Measurements from ENCODE around the gene STX17. TPM values are rescaled to one million over a fixed set of nuclear protein-coding genes. Genes with fewer than 3 reads are reported as not detected.

Gene STX17
- total RNA-seq, 1 donor: 21.2 TPM

- TF ChIP-seq, protein P1, sequence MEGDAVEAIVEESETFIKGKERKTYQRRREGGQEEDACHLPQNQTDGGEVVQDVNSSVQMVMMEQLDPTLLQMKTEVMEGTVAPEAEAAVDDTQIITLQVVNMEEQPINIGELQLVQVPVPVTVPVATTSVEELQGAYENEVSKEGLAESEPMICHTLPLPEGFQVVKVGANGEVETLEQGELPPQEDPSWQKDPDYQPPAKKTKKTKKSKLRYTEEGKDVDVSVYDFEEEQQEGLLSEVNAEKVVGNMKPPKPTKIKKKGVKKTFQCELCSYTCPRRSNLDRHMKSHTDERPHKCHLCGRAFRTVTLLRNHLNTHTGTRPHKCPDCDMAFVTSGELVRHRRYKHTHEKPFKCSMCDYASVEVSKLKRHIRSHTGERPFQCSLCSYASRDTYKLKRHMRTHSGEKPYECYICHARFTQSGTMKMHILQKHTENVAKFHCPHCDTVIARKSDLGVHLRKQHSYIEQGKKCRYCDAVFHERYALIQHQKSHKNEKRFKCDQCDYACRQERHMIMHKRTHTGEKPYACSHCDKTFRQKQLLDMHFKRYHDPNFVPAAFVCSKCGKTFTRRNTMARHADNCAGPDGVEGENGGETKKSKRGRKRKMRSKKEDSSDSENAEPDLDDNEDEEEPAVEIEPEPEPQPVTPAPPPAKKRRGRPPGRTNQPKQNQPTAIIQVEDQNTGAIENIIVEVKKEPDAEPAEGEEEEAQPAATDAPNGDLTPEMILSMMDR (IDR thresholded peaks at IDR 0.05; ENCODE audit: insufficient read depth, low read length): no peak
- H3K4me3 ChIP-seq (ENCODE audit: low read depth, low read length): no peak overlapping the region
- DNase-seq (ENCODE audit: low read depth): no peak
These were observed 15.6 kb downstream of the STX17 start for GRCh38 chr9:99921875-99922710.

- TF ChIP-seq, protein P1 (IDR thresholded peaks at IDR 0.05; ENCODE audit: insufficient read depth, low read length): no peak
- H3K4me3 ChIP-seq (ENCODE audit: low read depth, low read length): no peak overlapping the region
- DNase-seq (ENCODE audit: low read depth): no peak
These were observed 16.2 kb downstream of the STX17 start for GRCh38 chr9:99922711-99923030.

DNA sequence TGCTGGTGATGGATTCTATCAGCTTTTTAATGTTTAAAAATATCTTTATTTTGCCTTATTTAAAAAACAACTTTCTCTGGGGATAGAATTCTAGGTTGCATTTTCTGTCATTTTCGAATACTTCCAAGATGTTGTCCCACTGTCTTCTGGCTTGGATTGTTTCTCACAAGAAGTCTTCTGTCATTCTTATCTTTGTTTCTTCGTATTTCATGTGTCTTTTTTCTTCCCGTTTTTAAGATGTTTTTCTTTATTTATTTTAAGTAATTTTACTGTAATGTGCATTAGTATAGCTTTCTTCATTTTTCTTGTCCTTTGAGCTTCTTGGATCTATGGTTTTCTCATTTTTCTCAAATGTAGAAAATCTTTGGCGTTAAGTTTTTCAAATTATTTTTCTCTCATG lies 19.1 kb downstream of the STX17 start:
- H3K4me3 ChIP-seq (ENCODE audit: low read depth, low read length): no peak overlapping the region
- TF ChIP-seq, protein P1 (IDR thresholded peaks at IDR 0.05; ENCODE audit: insufficient read depth, low read length): no peak
- no peak for DNase-seq (ENCODE audit: low read depth)

DNA sequence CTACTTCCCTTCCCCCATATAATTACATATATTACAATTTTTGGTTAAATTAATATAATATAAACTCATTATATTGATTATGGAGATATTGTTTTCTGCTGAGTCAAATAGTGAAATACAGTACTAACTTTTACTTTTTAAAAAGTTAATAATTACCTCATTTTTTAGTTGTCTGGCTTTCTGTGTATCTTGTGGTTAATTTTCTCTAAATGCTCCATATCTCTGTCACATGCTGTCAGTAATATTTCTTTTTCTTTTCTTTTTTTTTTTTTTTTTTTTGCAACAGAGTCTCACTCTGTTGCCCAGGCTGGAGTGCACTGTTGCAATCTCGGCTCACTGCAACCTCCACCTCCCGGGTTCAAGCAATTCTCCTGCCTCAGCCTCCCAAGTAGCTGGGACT lies 23.2 kb downstream of the STX17 start:
- DNase-seq (ENCODE audit: low read depth): no peak
- no peak overlapping the region for H3K4me3 ChIP-seq (ENCODE audit: low read depth, low read length)
- TF ChIP-seq, protein P1 (IDR thresholded peaks at IDR 0.05; ENCODE audit: insufficient read depth, low read length): no peak

GRCh38 chr9:99931155-99931840 lies 24.8 kb downstream of the STX17 start:
- H3K4me3 ChIP-seq (ENCODE audit: low read depth, low read length): no peak overlapping the region
- DNase-seq (ENCODE audit: low read depth): peak; percentile 4
- TF ChIP-seq, protein P1 (IDR thresholded peaks at IDR 0.05; ENCODE audit: insufficient read depth, low read length): no peak

DNA sequence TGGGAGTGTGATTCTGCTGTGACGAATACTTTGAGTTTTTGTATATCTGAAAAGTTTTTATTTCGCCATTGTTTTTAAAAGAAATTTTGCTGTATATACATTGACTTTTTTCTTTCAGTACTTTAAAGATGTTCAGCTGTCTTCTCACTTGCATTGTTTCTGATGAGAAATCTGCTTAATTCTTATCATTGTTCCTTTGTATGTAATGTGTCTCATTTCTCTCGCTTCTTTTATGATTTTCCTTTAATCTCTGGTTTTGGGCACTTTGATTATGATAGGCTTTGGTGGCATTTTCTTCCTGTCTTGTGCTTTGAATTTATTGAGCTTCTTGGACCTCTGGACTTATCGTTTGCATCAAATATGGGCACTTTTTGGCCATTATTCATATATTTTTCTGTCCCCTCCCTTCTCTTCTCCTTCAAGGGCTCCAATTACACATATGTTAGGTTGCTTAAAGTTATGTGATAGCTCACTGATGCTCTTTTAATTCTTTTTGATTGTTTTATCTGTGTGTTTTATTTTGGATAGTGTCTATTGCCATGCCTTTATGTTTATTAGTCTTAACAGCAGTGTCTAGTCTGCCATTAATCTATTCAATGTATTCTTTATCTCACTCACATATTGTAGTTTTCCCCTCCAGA lies 30.6 kb downstream of the STX17 start:
- DNase-seq (ENCODE audit: low read depth): no peak
- H3K4me3 ChIP-seq (ENCODE audit: low read depth, low read length): no peak overlapping the region
- TF ChIP-seq, protein P1 (IDR thresholded peaks at IDR 0.05; ENCODE audit: insufficient read depth, low read length): no peak

Measured in fibroblast of the aortic adventitia (primary cell).